Nephron progenitor cell (in vitro differentiated cells): ENCODE measurements around the gene GRIK3.

Experiments used
- DNase-seq: peaks from one replicate; pipeline ENCODE4 v3.0.0; 2021
- H3K27ac Mint-ChIP-seq: 2 replicates; pipeline ENCODE4 v1.8.0; 2021; ENCODE audit warnings: mild to moderate bottlenecking, moderate library complexity, mixed read lengths
- H3K27me3 Mint-ChIP-seq: 2 replicates; pipeline ENCODE4 v1.8.0; 2021; ENCODE audit warnings: mild to moderate bottlenecking, low read depth, mixed read lengths; ENCODE audit not compliant: poor library complexity
- H3K36me3 Mint-ChIP-seq: 2 replicates; pipeline ENCODE4 v1.8.0; 2021; ENCODE audit warnings: low read depth, mixed read lengths
- H3K4me1 Mint-ChIP-seq: 2 replicates; pipeline ENCODE4 v1.8.0; 2021; ENCODE audit warnings: mixed read lengths
- H3K4me3 Mint-ChIP-seq: 2 replicates; pipeline ENCODE4 v1.8.0; 2021; ENCODE audit warnings: mild to moderate bottlenecking, moderate library complexity, mixed read lengths
- H3K9me3 Mint-ChIP-seq: 2 replicates; pipeline ENCODE4 v1.8.0; 2021; ENCODE audit warnings: mild to moderate bottlenecking, moderate library complexity, mixed read lengths
- CTCF ChIP-seq: fragments of 200-600 bp; sonication (generic); IDR thresholded peaks from 2 replicates; pipeline ENCODE4 v1.5.0; 2021; ENCODE audit warnings: antibody characterized with exemption

The GRIK3 gene

GRCh38 chr1:36836916-36837315 is 197.4 kb downstream of the GRIK3 start:
- Mint-ChIP-seq H3K4me1 (peaks cover 67% of the 10 kb centered on the region), H3K9me3 (no peaks in the 10 kb centered on the region), H3K4me3 (no peak overlapping the region), H3K27ac (no peak overlapping the region), H3K27me3 (peaks cover 13% of the 10 kb centered on the region), H3K36me3 (no peaks in the 10 kb centered on the region)
- TF ChIP-seq CTCF: no peak
- DNase-seq: no peak

- H3K4me1 Mint-ChIP-seq: peaks cover 65% of the 10 kb centered on the region
- no peaks in the 10 kb centered on the region for H3K9me3 Mint-ChIP-seq
- H3K36me3 Mint-ChIP-seq: no peaks in the 10 kb centered on the region
- TF ChIP-seq CTCF: no peak
- no peak for DNase-seq
- H3K27me3 Mint-ChIP-seq: peaks cover 16% of the 10 kb centered on the region
- H3K27ac Mint-ChIP-seq: no peak overlapping the region
- H3K4me3 Mint-ChIP-seq: no peak overlapping the region
Observed at GRCh38 chr1:36836196-36836883, 198.0 kb downstream of the GRIK3 start.

- H3K27ac Mint-ChIP-seq: no peak overlapping the region
- no peak for TF ChIP-seq CTCF
- peaks cover 65% of the 10 kb centered on the region for H3K4me1 Mint-ChIP-seq
- H3K36me3 Mint-ChIP-seq: no peaks in the 10 kb centered on the region
- DNase-seq: no peak
- no peaks in the 10 kb centered on the region for H3K9me3 Mint-ChIP-seq
- H3K4me3 Mint-ChIP-seq: no peak overlapping the region
- H3K27me3 Mint-ChIP-seq: peaks cover 18% of the 10 kb centered on the region
Observed at GRCh38 chr1:36835696-36836095, 198.6 kb downstream of the GRIK3 start.

GRCh38 chr1:36835017-36835695 is 199.2 kb downstream of the GRIK3 start:
- Mint-ChIP-seq H3K4me1 (peaks cover 65% of the 10 kb centered on the region), H3K4me3 (no peak overlapping the region), H3K36me3 (no peaks in the 10 kb centered on the region), H3K9me3 (no peaks in the 10 kb centered on the region), H3K27me3 (peaks cover 19% of the 10 kb centered on the region), H3K27ac (no peak overlapping the region)
- no peak for DNase-seq
- no peak for TF ChIP-seq CTCF

GRCh38 chr1:36834586-36834985 is 199.7 kb downstream of the GRIK3 start:
- Mint-ChIP-seq H3K9me3 (no peaks in the 10 kb centered on the region), H3K4me3 (no peak overlapping the region), H3K27ac (no peak overlapping the region), H3K27me3 (peaks cover 24% of the 10 kb centered on the region), H3K4me1 (peaks cover 65% of the 10 kb centered on the region), H3K36me3 (no peaks in the 10 kb centered on the region)
- no peak for TF ChIP-seq CTCF
- DNase-seq: no peak
